ENCODE measurements around the gene LMF1. TPM values are rescaled to one million over a fixed set of nuclear protein-coding genes. Genes with fewer than 3 reads are reported as not detected.

The LMF1 gene
- total RNA-seq, 2 donors from 2014 or later, result 86.1 to 87.5 TPM

GRCh38 chr16:1014771-1015495 lies 44.1 kb upstream of the LMF1 start:
- Histone ChIP-seq H3K27me3 (replicated peaks; ENCODE audit: insufficient read depth) (peaks cover 5% of the 10 kb centered on the region), H3K4me1 (replicated peaks) (peaks cover 5% of the 10 kb centered on the region), H3K27ac (no peak overlapping the region), H3K4me3 (no peak overlapping the region), H3K36me3 (no peaks in the 10 kb centered on the region), H3K9me3 (no peaks in the 10 kb centered on the region)
- TF ChIP-seq POLR2AphosphoS5 (IDR thresholded peaks at IDR 0.05), result no peak
- TF ChIP-seq, protein P1, sequence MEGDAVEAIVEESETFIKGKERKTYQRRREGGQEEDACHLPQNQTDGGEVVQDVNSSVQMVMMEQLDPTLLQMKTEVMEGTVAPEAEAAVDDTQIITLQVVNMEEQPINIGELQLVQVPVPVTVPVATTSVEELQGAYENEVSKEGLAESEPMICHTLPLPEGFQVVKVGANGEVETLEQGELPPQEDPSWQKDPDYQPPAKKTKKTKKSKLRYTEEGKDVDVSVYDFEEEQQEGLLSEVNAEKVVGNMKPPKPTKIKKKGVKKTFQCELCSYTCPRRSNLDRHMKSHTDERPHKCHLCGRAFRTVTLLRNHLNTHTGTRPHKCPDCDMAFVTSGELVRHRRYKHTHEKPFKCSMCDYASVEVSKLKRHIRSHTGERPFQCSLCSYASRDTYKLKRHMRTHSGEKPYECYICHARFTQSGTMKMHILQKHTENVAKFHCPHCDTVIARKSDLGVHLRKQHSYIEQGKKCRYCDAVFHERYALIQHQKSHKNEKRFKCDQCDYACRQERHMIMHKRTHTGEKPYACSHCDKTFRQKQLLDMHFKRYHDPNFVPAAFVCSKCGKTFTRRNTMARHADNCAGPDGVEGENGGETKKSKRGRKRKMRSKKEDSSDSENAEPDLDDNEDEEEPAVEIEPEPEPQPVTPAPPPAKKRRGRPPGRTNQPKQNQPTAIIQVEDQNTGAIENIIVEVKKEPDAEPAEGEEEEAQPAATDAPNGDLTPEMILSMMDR (IDR thresholded peaks at IDR 0.05), result no peak
- no peak for TF ChIP-seq POLR2A (IDR thresholded peaks at IDR 0.05)
- no peak for DNase-seq (ENCODE audit: low spot score)
- intact Hi-C loops (cut with DNase I), result no loop called here
- WGBS, result 75% methylated on average over 17 of the region's 22 CpGs

DNA sequence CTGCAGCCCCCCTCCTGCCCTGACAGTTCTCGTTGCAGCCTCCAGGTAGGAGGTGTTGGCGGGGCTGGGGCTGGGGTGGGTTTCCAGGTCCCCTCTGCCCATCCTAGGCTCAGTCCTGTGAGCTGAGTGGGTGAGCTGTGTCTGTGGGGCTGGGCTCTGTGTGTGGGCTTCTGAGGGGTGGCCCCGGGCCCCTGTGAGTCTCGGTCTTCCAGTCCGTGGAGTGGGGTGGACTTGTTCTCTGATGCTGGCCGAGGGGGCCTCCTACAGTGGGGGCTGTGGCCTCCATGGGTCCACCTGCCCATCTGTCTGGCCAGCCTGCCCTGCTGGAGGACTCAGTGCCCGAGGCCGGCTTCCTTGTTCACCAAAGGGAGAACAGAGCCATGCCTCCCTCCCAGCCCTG lies 43.4 kb upstream of the LMF1 start:
- no peak for TF ChIP-seq POLR2A (IDR thresholded peaks at IDR 0.05)
- TF ChIP-seq, protein P1 (IDR thresholded peaks at IDR 0.05), result no peak
- TF ChIP-seq POLR2AphosphoS5 (IDR thresholded peaks at IDR 0.05), result no peak
- Histone ChIP-seq H3K9me3 (no peaks in the 10 kb centered on the region), H3K27me3 (replicated peaks; ENCODE audit: insufficient read depth) (peaks cover 3% of the 10 kb centered on the region), H3K36me3 (no peaks in the 10 kb centered on the region), H3K4me3 (no peak overlapping the region), H3K4me1 (replicated peaks) (peaks cover 1% of the 10 kb centered on the region), H3K27ac (no peak overlapping the region)
- WGBS, result 87% methylated on average over 8 of the region's 8 CpGs
- no peak for DNase-seq (ENCODE audit: low spot score)
- intact Hi-C loops (cut with DNase I), result no loop called here

- Histone ChIP-seq H3K9me3 (no peaks in the 10 kb centered on the region), H3K36me3 (no peaks in the 10 kb centered on the region), H3K4me3 (no peak overlapping the region), H3K27me3 (replicated peaks; ENCODE audit: insufficient read depth) (peaks cover 3% of the 10 kb centered on the region), H3K27ac (no peak overlapping the region), H3K4me1 (replicated peaks) (no peaks in the 10 kb centered on the region)
- WGBS, result 82% methylated on average over 8 of the region's 8 CpGs
- TF ChIP-seq, protein P1 (IDR thresholded peaks at IDR 0.05), result no peak
- TF ChIP-seq POLR2A (IDR thresholded peaks at IDR 0.05) (no peak), POLR2AphosphoS5 (IDR thresholded peaks at IDR 0.05) (no peak)
- DNase-seq (ENCODE audit: low spot score), result no peak
- intact Hi-C loops (cut with DNase I), result no loop called here
These were observed 42.8 kb upstream of the LMF1 start for GRCh38 chr16:1013593-1013900.

DNA sequence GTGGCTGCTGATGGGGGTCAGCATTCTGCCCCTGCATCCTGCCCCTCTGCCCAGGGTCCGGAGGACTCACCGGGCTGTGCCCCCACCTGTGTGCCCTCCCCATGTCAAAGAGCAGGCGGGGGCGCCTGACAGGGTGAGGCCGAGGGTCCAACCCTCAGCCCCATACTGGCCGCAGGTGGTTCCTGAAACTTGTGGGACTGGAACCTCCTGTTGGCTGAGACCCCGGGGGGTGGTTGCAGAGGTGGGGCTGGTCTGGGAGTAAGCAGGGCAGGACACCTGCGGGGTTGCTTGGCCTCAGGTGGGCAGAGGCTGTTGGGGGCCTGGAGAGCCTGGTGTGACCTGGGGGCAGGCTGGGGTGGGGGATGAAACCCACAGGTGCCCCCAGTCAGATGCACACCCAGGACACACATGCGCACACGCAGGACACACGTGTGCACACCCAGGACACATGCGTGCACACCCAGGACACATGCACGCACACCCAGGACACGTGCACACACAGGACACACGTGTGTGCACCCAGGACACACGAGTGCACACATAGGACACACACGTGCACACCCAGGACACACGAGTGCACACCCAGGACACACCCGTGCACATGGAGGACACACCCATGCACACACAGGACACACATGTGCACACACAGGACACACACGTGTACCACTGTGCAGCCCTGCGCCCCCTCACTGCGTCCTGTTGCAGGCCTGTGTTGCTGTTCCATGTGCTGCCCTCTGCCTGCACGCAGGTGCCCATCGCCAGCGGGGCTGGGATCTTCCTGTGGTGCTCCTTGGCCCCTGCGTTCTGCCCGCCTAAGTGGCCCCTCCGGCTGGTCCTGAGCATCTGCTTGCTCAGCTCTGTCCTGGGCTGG lies 42.2 kb upstream of the LMF1 start:
- DNase-seq (ENCODE audit: low spot score), result no peak
- intact Hi-C loops (cut with DNase I), result no loop called here
- Histone ChIP-seq H3K4me3 (no peak overlapping the region), H3K27ac (no peak overlapping the region), H3K36me3 (no peaks in the 10 kb centered on the region), H3K9me3 (no peaks in the 10 kb centered on the region), H3K4me1 (replicated peaks) (no peaks in the 10 kb centered on the region), H3K27me3 (replicated peaks; ENCODE audit: insufficient read depth) (peaks cover 3% of the 10 kb centered on the region)
- 94% methylated on average over 21 of the region's 28 CpGs for WGBS
- TF ChIP-seq, protein P1 (IDR thresholded peaks at IDR 0.05), result no peak
- TF ChIP-seq POLR2AphosphoS5 (IDR thresholded peaks at IDR 0.05), result no peak

All from prostate gland (tissue), 2 donors.